Measurements from ENCODE around the gene SMTNL2.

SMTNL2 gene

GRCh38 chr17:4559966-4560365, 24.4 kb upstream of the SMTNL2 start:
- no peaks in the 10 kb centered on the region for H3K27me3 ChIP-seq
- peaks cover 50% of the 10 kb centered on the region for H3K4me1 ChIP-seq
- H3K9me3 ChIP-seq: no peaks in the 10 kb centered on the region
- no peak overlapping the region for H3K9ac ChIP-seq
- H3K36me3 ChIP-seq: no peaks in the 10 kb centered on the region
- H3K4me2 ChIP-seq: peak overlapping the region; percentile 59
- H4K20me1 ChIP-seq: no peaks in the 10 kb centered on the region
- no peak for TF ChIP-seq Cebpa-rat (IDR thresholded peaks at IDR 0.05)
- H3K4me3 ChIP-seq: no peak overlapping the region
- H3K27ac ChIP-seq: no peak overlapping the region

DNA sequence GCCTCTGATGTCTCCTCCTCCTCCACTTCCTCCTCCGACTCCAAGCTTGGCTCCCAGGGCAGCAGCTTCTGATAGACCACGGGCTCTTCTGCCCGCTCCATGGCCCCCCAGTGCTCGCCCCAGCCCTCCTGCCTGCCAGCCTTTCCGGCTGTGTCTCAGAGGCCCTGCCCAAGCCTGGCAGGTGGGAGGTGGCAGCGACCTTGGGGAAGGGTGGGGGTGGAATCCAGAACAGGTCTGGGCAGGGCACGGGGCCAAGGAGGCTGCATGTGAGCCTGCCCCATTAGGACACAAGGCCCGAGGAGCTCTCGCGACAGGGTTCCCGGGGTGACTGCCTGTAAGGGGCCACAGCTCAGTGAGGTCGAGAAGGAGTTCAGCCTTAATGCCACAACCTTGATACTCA, 23.9 kb upstream of the SMTNL2 start, which contains the start of gene GGT6:
Gene GGT6 (minus strand): TSS at position 157 of the 400 bp plus-strand sequence. CDS start 56 bp downstream, at position 101.
- Histone ChIP-seq H4K20me1 (no peaks in the 10 kb centered on the region), H3K4me3 (no peak within 1 kb of the TSS), H3K4me2 (peak within 1 kb of the TSS; percentile 59), H3K4me1 (peaks cover 53% of the 10 kb centered on the region), H3K9ac (no peak within 1 kb of the TSS), H3K27ac (peak within 1 kb of the TSS; percentile 30; the same call in 1 of the 2 replicates), H3K27me3 (no peaks in the 10 kb centered on the region), H3K36me3 (no peaks in the 10 kb centered on the region), H3K9me3 (no peaks in the 10 kb centered on the region)
- TF ChIP-seq Cebpa-rat (IDR thresholded peaks at IDR 0.05): no peak

- H3K4me1 ChIP-seq: peaks cover 53% of the 10 kb centered on the region
These were observed 23.5 kb upstream of the SMTNL2 start for GRCh38 chr17:4560837-4561256.

DNA sequence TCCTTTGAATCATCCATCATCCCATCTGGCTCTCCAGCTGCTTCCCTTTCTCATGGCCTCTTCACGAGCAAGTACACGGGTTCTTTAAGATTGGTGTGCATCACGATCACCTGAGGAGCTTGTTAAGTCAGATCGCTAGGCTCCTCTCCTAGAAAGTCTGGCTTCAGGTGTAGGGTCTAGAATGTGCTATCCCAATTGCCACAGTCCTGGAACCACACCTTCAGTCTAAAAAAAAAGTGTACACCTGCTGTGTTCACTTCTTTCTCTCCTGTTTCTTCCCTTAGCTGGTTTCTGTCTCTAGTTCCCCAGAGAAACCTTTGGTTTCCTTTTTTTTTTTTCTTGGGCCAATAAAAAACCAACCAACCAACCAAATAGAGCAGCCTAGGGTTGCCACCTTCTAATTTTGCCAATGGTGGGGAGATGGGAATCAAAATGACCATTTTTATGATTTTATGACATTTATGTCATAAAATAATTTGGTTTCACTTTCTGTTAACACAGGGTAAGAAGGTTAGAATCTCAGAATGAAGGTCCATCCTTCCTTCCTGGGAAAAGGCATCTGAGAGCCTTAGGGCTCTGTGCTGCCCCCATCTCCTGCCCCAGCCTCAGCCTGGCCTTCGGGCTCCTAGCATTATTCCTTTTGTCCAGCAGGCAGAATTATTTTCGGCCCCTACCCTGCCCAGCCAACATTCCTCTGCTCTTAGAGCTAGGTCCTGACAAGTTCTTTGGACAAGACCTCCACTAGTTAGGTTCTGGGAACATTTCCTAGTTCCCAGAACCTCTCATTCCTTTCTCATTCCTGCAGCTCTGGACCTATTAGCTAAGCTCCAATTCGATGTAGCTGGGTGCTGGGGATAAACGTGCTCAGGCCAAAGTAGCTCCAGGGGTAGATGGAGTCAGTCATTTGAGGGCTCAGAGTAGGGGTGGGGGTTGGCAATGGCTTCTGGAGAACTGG, 22.0 kb upstream of the SMTNL2 start:
- Histone ChIP-seq H3K27me3 (no peaks in the 10 kb centered on the region), H3K9me3 (no peaks in the 10 kb centered on the region), H3K4me3 (no peak overlapping the region), H4K20me1 (no peaks in the 10 kb centered on the region), H3K4me1 (peaks cover 48% of the 10 kb centered on the region), H3K36me3 (no peaks in the 10 kb centered on the region), H3K4me2 (peak overlapping the region; percentile 71), H3K27ac (no peak overlapping the region), H3K9ac (no peak overlapping the region)
- TF ChIP-seq Cebpa-rat (IDR thresholded peaks at IDR 0.05): no peak

More at GRCh38 chr17:4560837-4561256, 23.5 kb upstream of the SMTNL2 start:
- Histone ChIP-seq H3K4me2 (peak overlapping the region; percentile 59), H3K9ac (no peak overlapping the region), H3K4me3 (no peak overlapping the region), H3K9me3 (no peaks in the 10 kb centered on the region), H3K27me3 (no peaks in the 10 kb centered on the region), H4K20me1 (no peaks in the 10 kb centered on the region), H3K36me3 (no peaks in the 10 kb centered on the region), H3K27ac (peak overlapping the region; percentile 30; the same call in 1 of the 2 replicates)
- TF ChIP-seq Cebpa-rat (IDR thresholded peaks at IDR 0.05): no peak

- H3K9ac ChIP-seq: no peak overlapping the region
- peaks cover 41% of the 10 kb centered on the region for H3K4me1 ChIP-seq
- H3K4me3 ChIP-seq: no peak overlapping the region
These were observed 18.9 kb upstream of the SMTNL2 start for GRCh38 chr17:4565209-4566141.

GRCh38 chr17:4566785-4567184, 17.5 kb upstream of the SMTNL2 start:
- Histone ChIP-seq H3K4me2 (no peak overlapping the region), H3K27ac (no peak overlapping the region), H3K9ac (no peak overlapping the region), H4K20me1 (no peaks in the 10 kb centered on the region), H3K4me1 (peaks cover 28% of the 10 kb centered on the region), H3K27me3 (no peaks in the 10 kb centered on the region), H3K9me3 (no peaks in the 10 kb centered on the region), H3K36me3 (no peaks in the 10 kb centered on the region), H3K4me3 (no peak overlapping the region)
- no peak for TF ChIP-seq Cebpa-rat (IDR thresholded peaks at IDR 0.05)

More at GRCh38 chr17:4565209-4566141, 18.9 kb upstream of the SMTNL2 start:
- H3K4me2 ChIP-seq: peak overlapping the region; percentile 49
- H3K27me3 ChIP-seq: no peaks in the 10 kb centered on the region
- no peak overlapping the region for H3K27ac ChIP-seq
- H3K36me3 ChIP-seq: no peaks in the 10 kb centered on the region
- no peaks in the 10 kb centered on the region for H3K9me3 ChIP-seq
- H4K20me1 ChIP-seq: no peaks in the 10 kb centered on the region
- TF ChIP-seq Cebpa-rat (IDR thresholded peaks at IDR 0.05): no peak

GRCh38 chr17:4569591-4569990, 14.7 kb upstream of the SMTNL2 start:
- Histone ChIP-seq H3K4me1 (peaks cover 16% of the 10 kb centered on the region), H3K4me3 (no peak overlapping the region), H3K4me2 (no peak overlapping the region; the same call in 1 of the 2 replicates), H4K20me1 (no peaks in the 10 kb centered on the region), H3K27ac (no peak overlapping the region), H3K36me3 (no peaks in the 10 kb centered on the region), H3K27me3 (no peaks in the 10 kb centered on the region), H3K9ac (no peak overlapping the region), H3K9me3 (no peaks in the 10 kb centered on the region)
- TF ChIP-seq Cebpa-rat (IDR thresholded peaks at IDR 0.05): no peak

- H3K9ac ChIP-seq: no peak overlapping the region
- H3K4me2 ChIP-seq: no peak overlapping the region
- H3K4me1 ChIP-seq: peaks cover 24% of the 10 kb centered on the region
- no peaks in the 10 kb centered on the region for H3K9me3 ChIP-seq
- H4K20me1 ChIP-seq: no peaks in the 10 kb centered on the region
- no peak for TF ChIP-seq Cebpa-rat (IDR thresholded peaks at IDR 0.05)
- no peaks in the 10 kb centered on the region for H3K27me3 ChIP-seq
- no peak overlapping the region for H3K27ac ChIP-seq
- H3K4me3 ChIP-seq: no peak overlapping the region
- H3K36me3 ChIP-seq: no peaks in the 10 kb centered on the region
These were observed 12.2 kb upstream of the SMTNL2 start for GRCh38 chr17:4572131-4572530.

GRCh38 chr17:4573115-4573514, 11.2 kb upstream of the SMTNL2 start:
- Histone ChIP-seq H3K9ac (no peak overlapping the region), H3K36me3 (no peaks in the 10 kb centered on the region), H3K4me2 (no peak overlapping the region), H3K4me3 (no peak overlapping the region), H3K4me1 (peaks cover 29% of the 10 kb centered on the region), H3K27ac (no peak overlapping the region), H3K9me3 (no peaks in the 10 kb centered on the region), H3K27me3 (no peaks in the 10 kb centered on the region), H4K20me1 (no peaks in the 10 kb centered on the region)
- no peak for TF ChIP-seq Cebpa-rat (IDR thresholded peaks at IDR 0.05)

Measured in BLaER1 (cell line).